Progenitor cell of endocrine pancreas (in vitro differentiated cells): Measurements from ENCODE around the gene ASAP3. TPM values are rescaled to one million over a fixed set of nuclear protein-coding genes. Genes with fewer than 3 reads are reported as not detected.
"Not testable (repeated sequence)": the region's sequence is repeated elsewhere in the genome, so short reads cannot be mapped to it uniquely, and the experiment has no call there.

Source experiments
- DNase-seq: peaks from one replicate; pipeline ENCODE4 v3.0.0; 2021; ENCODE audit warnings: low spot score; ENCODE audit not compliant: unreplicated experiment
- H3K27ac Mint-ChIP-seq: 2 replicates; pipeline ENCODE4 v1.8.0; 2021; ENCODE audit warnings: mild to moderate bottlenecking, moderate library complexity, mixed read lengths
- H3K27me3 Mint-ChIP-seq: 2 replicates; pipeline ENCODE4 v1.8.0; 2021; ENCODE audit warnings: mixed read lengths
- H3K36me3 Mint-ChIP-seq: 2 replicates; pipeline ENCODE4 v1.8.0; 2022; ENCODE audit warnings: mixed read lengths; ENCODE audit not compliant: insufficient read depth
- H3K4me1 Mint-ChIP-seq: 2 replicates; pipeline ENCODE4 v1.8.0; 2021; ENCODE audit warnings: low read depth, mixed read lengths
- H3K4me3 Mint-ChIP-seq: 2 replicates; pipeline ENCODE4 v1.8.0; 2021; ENCODE audit warnings: low read depth, mild to moderate bottlenecking, moderate library complexity, mixed read lengths
- H3K9me3 Mint-ChIP-seq: 2 replicates; pipeline ENCODE4 v1.8.0; 2021; ENCODE audit warnings: low read depth, mixed read lengths
- CTCF ChIP-seq: fragments of 200-600 bp; sonication (generic); IDR thresholded peaks from one replicate; pipeline ENCODE4 v1.5.0; 2021; ENCODE audit warnings: antibody characterized with exemption, mild to moderate bottlenecking; ENCODE audit not compliant: unreplicated experiment
- total RNA-seq: library from RNA; stranded (reverse); gene quantifications from 2 replicates; pipeline ENCODE4 v1.2.1, GENCODE V29; 2021

ASAP3 gene
- total RNA-seq, 1 donor from 2014 or later, result 67.8 TPM

GRCh38 chr1:23497777-23498439, 13.9 kb upstream of the ASAP3 start:
- Mint-ChIP-seq H3K27ac (no peak overlapping the region), H3K9me3 (peaks cover 4% of the 10 kb centered on the region), H3K36me3 (no peaks in the 10 kb centered on the region), H3K4me1 (no peaks in the 10 kb centered on the region), H3K27me3 (no peaks in the 10 kb centered on the region), H3K4me3 (no peak overlapping the region)
- no peak for TF ChIP-seq CTCF
- DNase-seq, result no peak

- Mint-ChIP-seq H3K27me3 (peaks cover 1% of the 10 kb centered on the region), H3K4me3 (no peak overlapping the region), H3K36me3 (no peaks in the 10 kb centered on the region), H3K4me1 (no peaks in the 10 kb centered on the region), H3K27ac (no peak overlapping the region), H3K9me3 (peaks cover 4% of the 10 kb centered on the region)
- no peak for TF ChIP-seq CTCF
- DNase-seq, result no peak
These were observed 12.7 kb upstream of the ASAP3 start for GRCh38 chr1:23496490-23497181.

DNA sequence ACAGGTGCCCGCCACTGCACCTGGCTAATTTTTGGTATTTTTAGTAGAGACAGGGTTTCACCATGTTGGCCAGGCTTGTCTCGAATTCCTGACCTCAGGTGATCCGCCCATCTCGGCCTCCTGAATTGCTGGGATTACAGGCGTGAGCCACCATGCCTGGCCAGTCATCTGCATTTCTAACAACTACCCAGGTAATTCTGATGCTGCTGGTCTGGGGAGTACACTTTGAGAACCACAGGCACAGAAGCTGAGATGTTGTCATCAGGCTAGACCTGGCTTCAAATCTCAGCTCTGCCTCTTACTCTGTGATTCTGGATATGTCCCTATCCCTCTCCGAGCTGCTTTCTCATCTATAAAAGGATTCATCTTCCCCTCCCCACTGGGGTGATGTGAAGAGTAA, 10.9 kb upstream of the ASAP3 start:
- H3K4me3 Mint-ChIP-seq, H3K36me3 Mint-ChIP-seq, H3K27ac Mint-ChIP-seq, DNase-seq, H3K9me3 Mint-ChIP-seq, H3K4me1 Mint-ChIP-seq: not testable (repeated sequence)
- H3K27me3 Mint-ChIP-seq, result peaks cover 11% of the 10 kb centered on the region

- not testable (repeated sequence) for H3K27ac Mint-ChIP-seq, H3K36me3 Mint-ChIP-seq, H3K9me3 Mint-ChIP-seq, DNase-seq, H3K4me3 Mint-ChIP-seq, H3K4me1 Mint-ChIP-seq
- peaks cover 22% of the 10 kb centered on the region for H3K27me3 Mint-ChIP-seq
These were observed 8.8 kb upstream of the ASAP3 start for GRCh38 chr1:23492776-23493175.

- Mint-ChIP-seq H3K36me3 (no peaks in the 10 kb centered on the region), H3K9me3 (no peaks in the 10 kb centered on the region)
These were observed 8.2 kb upstream of the ASAP3 start for GRCh38 chr1:23492132-23492720.

DNA sequence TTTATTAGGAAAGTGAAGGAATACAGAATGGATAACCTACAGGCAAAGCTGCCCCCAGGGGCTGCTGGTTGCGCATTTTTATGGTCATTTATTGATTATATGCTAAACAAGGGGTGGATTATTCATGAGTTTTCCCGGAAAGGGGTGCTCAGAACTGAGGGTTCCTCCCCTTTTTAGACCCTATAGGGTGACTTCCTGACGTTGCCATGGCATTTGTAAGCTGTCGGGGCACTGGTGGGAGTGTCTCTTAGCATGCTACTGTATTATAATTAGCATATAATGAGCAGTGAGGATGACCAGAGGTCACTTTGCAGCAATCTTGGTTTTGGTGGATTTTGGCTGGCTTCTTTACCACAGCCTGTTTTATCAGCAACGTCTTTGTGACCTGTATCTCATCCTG, 5.9 kb upstream of the ASAP3 start:
- Mint-ChIP-seq H3K27ac (no peak overlapping the region), H3K4me3 (no peak overlapping the region), H3K36me3 (no peaks in the 10 kb centered on the region), H3K4me1 (no peaks in the 10 kb centered on the region), H3K27me3 (peaks cover 37% of the 10 kb centered on the region), H3K9me3 (no peaks in the 10 kb centered on the region)
- DNase-seq, result no peak
- no peak for TF ChIP-seq CTCF

More at GRCh38 chr1:23492132-23492720, 8.2 kb upstream of the ASAP3 start:
- Mint-ChIP-seq H3K27ac (no peak overlapping the region), H3K27me3 (peaks cover 23% of the 10 kb centered on the region), H3K4me3 (no peak overlapping the region), H3K4me1 (no peaks in the 10 kb centered on the region)
- DNase-seq, result no peak
- TF ChIP-seq CTCF, result no peak
